ENCODE results near the gene ITFG1. TPM values are rescaled to one million over a fixed set of nuclear protein-coding genes. Genes with fewer than 3 reads are reported as not detected.
"Not testable (repeated sequence)": the region's sequence is repeated elsewhere in the genome, so short reads cannot be mapped to it uniquely, and the experiment has no call there.

Gene ITFG1
- total RNA-seq, 2 donors from 2014 or later: 8.4 to 15.3 TPM

- H3K27ac Mint-ChIP-seq: no peak overlapping the region
- no peak for ATAC-seq (replicated peaks)
- H3K4me1 Mint-ChIP-seq: no peaks in the 10 kb centered on the region
- H3K36me3 Mint-ChIP-seq (ENCODE audit: low read depth): peaks cover 30% of the 10 kb centered on the region
- no peaks in the 10 kb centered on the region for H3K9me3 Mint-ChIP-seq
- no peak overlapping the region for H3K4me3 Mint-ChIP-seq
- no peaks in the 10 kb centered on the region for H3K27me3 Mint-ChIP-seq
These were observed 219.8 kb downstream of the ITFG1 start for GRCh38 chr16:47241061-47241460.

DNA sequence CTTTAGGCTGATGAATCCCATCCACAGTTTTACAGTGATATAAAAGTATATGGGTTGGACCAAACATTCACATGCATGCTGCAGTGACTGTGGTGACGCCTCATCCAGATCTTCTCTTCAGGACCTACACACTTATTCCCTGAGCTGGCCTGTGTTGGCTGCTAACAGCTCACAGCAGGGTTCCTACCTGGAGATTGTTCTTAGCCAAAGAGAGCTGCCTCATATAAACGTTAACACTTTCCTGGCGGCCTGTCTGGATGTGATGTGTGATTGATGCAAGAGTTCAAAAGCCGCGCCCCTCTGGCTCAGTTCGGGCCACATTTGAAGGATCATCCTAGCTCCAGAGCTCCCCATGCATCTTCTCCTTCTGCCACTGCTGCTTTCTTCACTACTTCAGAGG lies 224.1 kb downstream of the ITFG1 start:
- H3K27me3 Mint-ChIP-seq: no peaks in the 10 kb centered on the region
- H3K4me1 Mint-ChIP-seq: no peaks in the 10 kb centered on the region
- ATAC-seq (replicated peaks): no peak
- peaks cover 44% of the 10 kb centered on the region for H3K36me3 Mint-ChIP-seq (ENCODE audit: low read depth)
- no peaks in the 10 kb centered on the region for H3K9me3 Mint-ChIP-seq
- no peak overlapping the region for H3K27ac Mint-ChIP-seq
- no peak overlapping the region for H3K4me3 Mint-ChIP-seq

DNA sequence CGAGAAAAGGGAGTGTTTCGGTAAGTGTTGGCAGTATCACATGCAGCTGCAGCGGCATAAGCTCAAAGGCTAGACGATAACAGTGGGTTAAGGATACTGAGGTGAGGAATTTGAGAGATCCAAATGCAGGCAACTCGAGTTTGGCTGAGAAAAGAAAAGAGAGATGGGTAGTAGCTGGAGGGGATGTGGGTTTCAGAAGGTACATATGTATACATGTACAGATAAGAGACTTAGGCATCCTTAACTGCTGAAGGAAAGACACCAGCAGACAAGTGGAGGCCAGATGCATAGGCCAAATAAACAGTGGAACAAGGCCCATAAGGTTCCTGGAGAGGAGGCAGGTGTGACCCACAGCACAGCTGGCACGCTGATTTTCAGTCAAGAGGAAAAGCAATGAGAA lies 230.6 kb downstream of the ITFG1 start:
- peaks cover 7% of the 10 kb centered on the region for H3K4me1 Mint-ChIP-seq
- no peaks in the 10 kb centered on the region for H3K27me3 Mint-ChIP-seq
- no peak for ATAC-seq (replicated peaks)
- H3K36me3 Mint-ChIP-seq (ENCODE audit: low read depth): peaks cover 30% of the 10 kb centered on the region
- no peak overlapping the region for H3K27ac Mint-ChIP-seq
- no peak overlapping the region for H3K4me3 Mint-ChIP-seq
- H3K9me3 Mint-ChIP-seq: no peaks in the 10 kb centered on the region

DNA sequence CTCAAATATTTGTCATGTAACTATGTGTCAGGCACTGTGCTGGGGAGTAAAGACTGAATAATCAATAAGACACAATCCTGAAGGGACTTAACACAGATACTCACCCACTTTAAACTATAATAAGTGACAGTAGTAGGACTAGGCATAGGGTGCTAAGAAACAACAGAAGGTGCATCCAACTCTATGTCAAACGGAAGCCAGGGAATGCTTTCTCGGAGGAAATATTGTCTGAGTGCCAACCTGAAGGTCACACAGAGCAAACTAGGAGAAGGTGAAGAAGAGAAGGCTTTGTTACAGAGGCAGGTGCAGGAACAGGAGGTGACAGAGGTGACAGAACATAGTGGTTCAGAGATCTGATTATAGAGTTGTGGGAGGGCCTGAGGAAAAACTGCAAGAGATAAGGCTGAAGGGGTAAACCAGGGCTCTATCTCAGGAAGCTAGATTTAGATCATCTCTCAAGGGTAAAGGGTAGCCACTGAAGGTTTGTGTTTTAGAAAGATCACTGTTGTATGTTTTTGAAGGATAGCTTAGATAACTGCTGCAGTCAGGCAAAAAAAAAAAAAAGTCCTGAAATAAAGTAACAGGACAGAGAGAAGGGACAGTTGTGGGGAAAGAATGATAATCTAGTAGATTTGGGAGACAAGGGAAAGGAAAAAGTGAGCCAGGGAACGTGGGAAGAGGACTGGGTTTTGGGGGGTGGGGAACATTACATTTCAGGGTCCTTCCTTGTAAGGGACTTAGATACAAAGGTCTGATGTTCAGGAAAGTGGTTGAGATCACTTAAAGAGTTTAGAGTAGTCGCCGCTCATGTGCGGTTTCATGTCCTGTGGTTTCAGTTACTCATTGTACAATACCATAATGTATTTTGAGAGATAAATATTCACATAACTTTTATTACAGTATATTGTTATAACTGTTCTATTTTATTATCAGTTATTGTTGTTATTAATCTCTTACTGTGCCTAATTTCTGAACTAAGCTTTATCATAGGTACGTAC lies 231.5 kb downstream of the ITFG1 start:
- H3K4me3 Mint-ChIP-seq: no peak overlapping the region
- peaks cover 7% of the 10 kb centered on the region for H3K4me1 Mint-ChIP-seq
- H3K27me3 Mint-ChIP-seq: no peaks in the 10 kb centered on the region
- peaks cover 37% of the 10 kb centered on the region for H3K36me3 Mint-ChIP-seq (ENCODE audit: low read depth)
- ATAC-seq (replicated peaks): no peak
- H3K27ac Mint-ChIP-seq: peak overlapping the region; percentile 8
- peaks cover under 1% of the 10 kb centered on the region for H3K9me3 Mint-ChIP-seq

DNA sequence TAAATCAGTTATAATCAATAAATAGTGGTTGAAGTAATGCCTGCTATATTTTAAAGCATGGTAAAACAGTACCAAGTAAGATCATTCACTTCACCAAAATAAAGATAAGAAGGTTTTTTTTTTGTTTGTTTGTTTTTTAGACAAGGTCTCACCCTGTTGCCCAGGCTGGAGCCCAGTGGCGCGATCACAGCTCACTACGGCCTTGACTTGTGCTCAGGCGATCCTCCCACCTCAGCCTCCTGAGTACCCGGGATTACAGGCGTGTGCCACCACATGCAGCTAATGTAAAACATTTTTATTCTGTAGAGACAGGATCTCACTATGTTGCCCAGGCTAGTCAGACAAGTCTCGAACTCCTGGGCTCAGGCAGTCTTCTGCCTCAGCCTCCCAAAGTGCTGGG lies 232.6 kb downstream of the ITFG1 start:
- Mint-ChIP-seq H3K27ac (no peak overlapping the region), H3K9me3 (peaks cover 4% of the 10 kb centered on the region), H3K36me3 (ENCODE audit: low read depth) (peaks cover 35% of the 10 kb centered on the region), H3K4me3 (no peak overlapping the region), H3K4me1 (peaks cover 7% of the 10 kb centered on the region), H3K27me3 (no peaks in the 10 kb centered on the region)
- ATAC-seq (replicated peaks): no peak

DNA sequence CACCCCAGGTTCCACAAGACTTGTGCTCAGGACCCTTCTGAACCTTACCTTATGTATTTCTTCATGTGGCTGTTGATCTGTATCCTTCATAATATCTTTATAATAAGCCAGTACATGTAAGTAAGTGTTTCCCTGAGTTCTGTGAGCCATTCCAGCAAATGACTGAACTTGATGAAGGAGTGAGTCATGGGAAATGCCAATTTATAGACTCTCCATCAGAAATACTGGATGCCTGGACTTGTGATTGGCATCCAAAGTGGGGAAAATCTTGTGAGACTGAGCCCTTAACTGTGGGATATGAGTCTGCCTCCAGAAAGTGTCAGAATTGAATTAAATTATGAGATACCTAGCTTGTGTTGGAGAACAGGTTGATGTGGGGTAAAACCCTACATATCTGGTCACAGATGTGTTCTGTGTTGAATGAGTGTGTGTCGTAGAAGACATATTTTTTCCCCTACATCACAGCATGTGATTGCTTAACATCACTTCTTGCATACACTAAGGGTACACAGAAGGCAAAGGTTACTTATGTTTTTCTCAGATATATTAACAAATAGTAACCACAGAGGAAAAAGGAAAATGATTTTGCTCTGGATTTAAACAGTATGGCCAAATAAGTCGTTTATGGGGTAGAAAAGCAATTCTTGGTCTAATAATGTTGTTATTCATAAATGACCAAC lies 247.0 kb downstream of the ITFG1 start:
- Mint-ChIP-seq H3K27ac (no peak overlapping the region), H3K36me3 (ENCODE audit: low read depth) (peaks cover 34% of the 10 kb centered on the region), H3K4me3 (no peak overlapping the region), H3K9me3 (no peaks in the 10 kb centered on the region), H3K4me1 (no peaks in the 10 kb centered on the region), H3K27me3 (no peaks in the 10 kb centered on the region)
- no peak for ATAC-seq (replicated peaks)

- Mint-ChIP-seq H3K4me1 (no peaks in the 10 kb centered on the region), H3K27ac (no peak overlapping the region), H3K36me3 (ENCODE audit: low read depth) (peaks cover 10% of the 10 kb centered on the region), H3K27me3 (no peaks in the 10 kb centered on the region), H3K9me3 (no peaks in the 10 kb centered on the region), H3K4me3 (no peak overlapping the region)
- ATAC-seq (replicated peaks): no peak
These were observed 249.6 kb downstream of the ITFG1 start for GRCh38 chr16:47211218-47211617.

DNA sequence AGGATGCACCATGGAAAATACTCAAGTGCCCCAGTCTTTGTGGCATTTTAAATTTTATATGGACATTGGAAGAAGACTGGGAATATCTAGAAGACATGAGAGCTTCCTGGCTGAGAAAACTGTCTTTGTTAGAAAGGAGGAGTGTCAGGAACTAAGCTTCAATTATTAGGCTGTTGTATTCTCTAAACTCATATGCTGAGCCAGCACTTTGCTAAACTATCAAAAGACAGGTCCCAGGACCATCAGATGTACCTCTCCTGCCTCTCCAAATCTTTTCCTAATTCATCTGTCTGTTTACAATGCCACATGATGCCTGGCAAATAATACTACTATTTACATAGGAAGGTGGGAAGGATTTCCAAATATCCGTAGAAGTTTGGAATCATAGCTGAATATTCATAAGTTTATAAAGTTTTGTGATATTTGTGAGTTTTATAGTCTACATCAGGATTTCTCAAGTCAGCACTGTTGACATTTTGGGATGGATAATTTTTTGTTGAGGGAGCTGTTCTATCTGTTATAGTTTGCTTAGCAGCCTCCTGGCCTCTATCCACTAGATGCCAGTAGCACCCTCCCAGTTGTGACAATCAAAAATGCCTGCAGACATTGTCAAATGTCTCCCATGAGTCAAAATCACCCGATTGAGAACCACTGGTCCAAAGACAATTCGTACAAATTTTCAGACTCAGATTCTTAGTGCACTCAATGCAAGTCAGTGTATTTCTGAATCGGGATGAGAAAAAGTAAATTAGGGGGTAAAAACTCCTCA lies 255.9 kb downstream of the ITFG1 start:
- H3K4me1 Mint-ChIP-seq: no peaks in the 10 kb centered on the region
- H3K9me3 Mint-ChIP-seq: no peaks in the 10 kb centered on the region
- no peak overlapping the region for H3K27ac Mint-ChIP-seq
- ATAC-seq (replicated peaks): no peak
- no peaks in the 10 kb centered on the region for H3K36me3 Mint-ChIP-seq (ENCODE audit: low read depth)
- no peak overlapping the region for H3K4me3 Mint-ChIP-seq
- no peaks in the 10 kb centered on the region for H3K27me3 Mint-ChIP-seq

- not testable (repeated sequence) for H3K27me3 Mint-ChIP-seq; H3K27ac Mint-ChIP-seq; H3K4me1 Mint-ChIP-seq; H3K9me3 Mint-ChIP-seq; ATAC-seq (replicated peaks); H3K4me3 Mint-ChIP-seq; H3K36me3 Mint-ChIP-seq (ENCODE audit: low read depth)
These were observed 257.4 kb downstream of the ITFG1 start for GRCh38 chr16:47203433-47203832.

GRCh38 chr16:47198180-47198575 lies 262.7 kb downstream of the ITFG1 start:
- ATAC-seq (replicated peaks): no peak
- Mint-ChIP-seq H3K4me3 (no peak overlapping the region), H3K36me3 (ENCODE audit: low read depth) (no peaks in the 10 kb centered on the region), H3K27me3 (no peaks in the 10 kb centered on the region), H3K27ac (no peak overlapping the region), H3K9me3 (no peaks in the 10 kb centered on the region), H3K4me1 (no peaks in the 10 kb centered on the region)

DNA sequence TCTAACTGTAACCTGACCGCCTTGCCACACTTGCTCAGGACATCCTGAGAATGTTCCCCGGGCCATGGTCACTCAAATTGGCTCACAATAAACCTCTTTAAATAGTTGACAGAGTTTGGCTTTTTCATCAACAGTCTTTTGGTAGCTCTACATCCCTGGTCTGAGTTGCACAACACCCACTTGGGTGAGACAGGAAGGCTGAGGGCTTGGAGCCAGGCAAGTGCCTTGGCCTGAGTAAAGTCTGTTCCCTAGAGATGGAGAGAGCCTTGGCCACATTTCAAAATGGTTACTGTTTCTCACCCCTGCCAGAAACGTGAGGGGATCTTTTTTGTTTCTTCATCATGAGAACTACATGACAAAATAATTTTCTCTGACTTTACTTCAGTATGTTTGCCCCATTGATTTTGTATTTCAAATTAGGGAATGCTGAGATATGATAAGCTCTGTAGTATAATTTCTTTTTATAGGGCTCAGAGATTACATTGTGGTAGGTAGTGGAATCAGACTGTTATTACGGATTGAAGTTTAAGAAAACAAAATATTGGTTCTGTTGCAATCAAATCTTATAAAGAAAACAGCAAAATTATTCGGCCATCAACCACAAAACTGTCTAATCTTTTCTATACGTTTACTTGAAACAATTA lies 263.2 kb downstream of the ITFG1 start:
- Mint-ChIP-seq H3K9me3 (no peaks in the 10 kb centered on the region), H3K36me3 (ENCODE audit: low read depth) (no peaks in the 10 kb centered on the region), H3K27ac (no peak overlapping the region), H3K27me3 (no peaks in the 10 kb centered on the region), H3K4me3 (no peak overlapping the region), H3K4me1 (no peaks in the 10 kb centered on the region)
- ATAC-seq (replicated peaks): no peak

- ATAC-seq (replicated peaks): no peak
- no peaks in the 10 kb centered on the region for H3K4me1 Mint-ChIP-seq
- no peaks in the 10 kb centered on the region for H3K27me3 Mint-ChIP-seq
- H3K4me3 Mint-ChIP-seq: no peak overlapping the region
- no peak overlapping the region for H3K27ac Mint-ChIP-seq
- no peaks in the 10 kb centered on the region for H3K36me3 Mint-ChIP-seq (ENCODE audit: low read depth)
- H3K9me3 Mint-ChIP-seq: no peaks in the 10 kb centered on the region
These were observed 264.4 kb downstream of the ITFG1 start for GRCh38 chr16:47196457-47196856.

GRCh38 chr16:47182318-47182717 lies 278.5 kb downstream of the ITFG1 start:
- H3K27me3 Mint-ChIP-seq: no peaks in the 10 kb centered on the region
- no peaks in the 10 kb centered on the region for H3K4me1 Mint-ChIP-seq
- ATAC-seq (replicated peaks): no peak
- no peak overlapping the region for H3K27ac Mint-ChIP-seq
- no peaks in the 10 kb centered on the region for H3K36me3 Mint-ChIP-seq (ENCODE audit: low read depth)
- no peak overlapping the region for H3K4me3 Mint-ChIP-seq
- H3K9me3 Mint-ChIP-seq: no peaks in the 10 kb centered on the region

GRCh38 chr16:47181066-47181465 lies 279.8 kb downstream of the ITFG1 start:
- not testable (repeated sequence) for H3K4me1 Mint-ChIP-seq; ATAC-seq (replicated peaks)

More at GRCh38 chr16:47181066-47181465, 279.8 kb downstream of the ITFG1 start:
- not testable (repeated sequence) for H3K9me3 Mint-ChIP-seq; H3K4me3 Mint-ChIP-seq; H3K27ac Mint-ChIP-seq; H3K36me3 Mint-ChIP-seq (ENCODE audit: low read depth); H3K27me3 Mint-ChIP-seq
